Natural killer cell (primary cell): Measurements from ENCODE around the gene CERS5. TPM values are rescaled to one million over a fixed set of nuclear protein-coding genes. Genes with fewer than 3 reads are reported as not detected.

Experiments
- ATAC-seq, 3 donors: fragments of 150-1000 bp in 2 of 3; fragments of 200-7000 bp in 1 of 3; cut with Tn5 transposase; 1 replicate in 1 of 3; 2 replicates in 2 of 3; pipeline ENCODE4 v1.10.0; 2021; ENCODE audit warnings: mild to moderate bottlenecking in 2 of 3, moderate library complexity in 2 of 3
- DNase-seq, 2 donors: peaks; one replicate each; pipeline versions ENCODE4 v3.0.0 to v3.0.0-alpha.2; 2013 to 2021; ENCODE audit warnings: mixed read lengths in 1 of 2
- H3K27ac ChIP-seq: one replicate; pipeline ENCODE4 v1.5.1; 2013; ENCODE audit warnings: mild to moderate bottlenecking, low read length
- H3K27me3 ChIP-seq: one replicate; pipeline ENCODE4 v1.6.1; 2013; ENCODE audit warnings: low read length; ENCODE audit not compliant: control insufficient read depth, insufficient read depth
- H3K36me3 ChIP-seq: one replicate; pipeline ENCODE4 v1.6.1; 2013; ENCODE audit warnings: low read length; ENCODE audit not compliant: control insufficient read depth, insufficient read depth
- H3K4me1 ChIP-seq: one replicate; pipeline ENCODE4 v1.6.1; 2013; ENCODE audit warnings: low read length; ENCODE audit not compliant: control insufficient read depth, insufficient read depth
- H3K4me3 ChIP-seq: one replicate; pipeline ENCODE4 v1.5.1; 2013; ENCODE audit warnings: low read length
- H3K9me3 ChIP-seq: one replicate; pipeline ENCODE4 v1.6.1; 2013; ENCODE audit warnings: low read length; ENCODE audit not compliant: control insufficient read depth, insufficient read depth
- H3K27ac Mint-ChIP-seq, 2 donors: one replicate each; pipeline ENCODE4 v1.8.0; 2022; ENCODE audit warnings: mild to moderate bottlenecking in 2 of 2, mixed read lengths in 2 of 2, moderate library complexity in 1 of 2
- H3K27me3 Mint-ChIP-seq, 2 donors: one replicate each; pipeline ENCODE4 v1.8.0; 2022; ENCODE audit warnings: low read depth in 2 of 2, mixed read lengths in 2 of 2
- H3K36me3 Mint-ChIP-seq: one replicate; pipeline ENCODE4 v1.8.0; 2022; ENCODE audit warnings: mixed read lengths
- H3K4me1 Mint-ChIP-seq, 2 donors: one replicate each; pipeline ENCODE4 v1.8.0; 2022; ENCODE audit warnings: mixed read lengths in 2 of 2
- H3K4me3 Mint-ChIP-seq: one replicate; pipeline ENCODE4 v1.8.0; 2022; ENCODE audit warnings: mild to moderate bottlenecking, moderate library complexity, mixed read lengths
- H3K9me3 Mint-ChIP-seq, 2 donors: one replicate each; pipeline ENCODE4 v1.8.0; 2022; ENCODE audit warnings: mixed read lengths in 2 of 2
- CTCF ChIP-seq: fragments of 200-600 bp; IDR thresholded peaks from one replicate; pipeline ENCODE4 v1.8.0; 2022; ENCODE audit warnings: antibody characterized with exemption
- WGBS: methylation state at CpG from one replicate; pipeline ENCODE4 v1.1.7; 2013; ENCODE audit warnings: missing lambda C conversion rate; ENCODE audit not compliant: insufficient coverage; 5-methylcytosine and 5-hydroxymethylcytosine counted together
- intact Hi-C: fragments of 100-400 bp; cut with micrococcal nuclease; formaldehyde crosslinking; loops from one replicate; pipeline ENCODE4 v1.14.2; 2022
- total RNA-seq, 4 donors: library from RNA; stranded (reverse); fragments of 120-200 nt in 1 of 4; gene quantifications; one replicate each; pipeline versions ENCODE4 v1.2.3 to v1.2.4, GENCODE V29; 2013 to 2022

CERS5 gene
- total RNA-seq, 3 donors from 2014 or later (not counting 1 experiment from before 2014, with no cell fraction given), result 69.9 to 81.2 (median 75.8) TPM

- Histone ChIP-seq H3K27ac (no peak overlapping the region), H3K4me1 (peaks cover 14% of the 10 kb centered on the region), H3K9me3 (no peaks in the 10 kb centered on the region), H3K4me3 (no peak overlapping the region), H3K27me3 (no peaks in the 10 kb centered on the region), H3K36me3 (no peaks in the 10 kb centered on the region)
- TF ChIP-seq CTCF, result no peak
- no peak for ATAC-seq
- peaks cover 0 to 3% of the 10 kb centered on the region in 2 donors for H3K27me3 Mint-ChIP-seq
- WGBS, result 93% methylated on average over 14 of the region's 17 CpGs
- no peaks in the 10 kb centered on the region for H3K9me3 Mint-ChIP-seq
- intact Hi-C loops, result no loop called here
- H3K4me3 Mint-ChIP-seq, result no peak overlapping the region
- peaks cover 9 to 10% of the 10 kb centered on the region in 2 donors for H3K4me1 Mint-ChIP-seq
- no peak overlapping the region for H3K27ac Mint-ChIP-seq
- DNase-seq, result no peak
- H3K36me3 Mint-ChIP-seq, result no peaks in the 10 kb centered on the region
Measured at GRCh38 chr12:50107416-50108268, 59.5 kb downstream of the CERS5 start.

GRCh38 chr12:50106907-50107306 lies 60.3 kb downstream of the CERS5 start:
- H3K27ac ChIP-seq, result no peak overlapping the region
- H3K4me1 ChIP-seq, result peaks cover 14% of the 10 kb centered on the region
- Mint-ChIP-seq H3K4me1 (peaks cover 5 to 9% of the 10 kb centered on the region in 2 donors), H3K36me3 (no peaks in the 10 kb centered on the region), H3K9me3 (no peaks in the 10 kb centered on the region), H3K27ac (no peak overlapping the region), H3K27me3 (peaks cover 0 to 3% of the 10 kb centered on the region in 2 donors), H3K4me3 (no peak overlapping the region)
- intact Hi-C loops, result no loop called here
- ATAC-seq, result no peak
- no peaks in the 10 kb centered on the region for H3K36me3 ChIP-seq
- TF ChIP-seq CTCF, result no peak
- no peak for DNase-seq
- WGBS, result 69% methylated on average over 3 of the region's 3 CpGs
- H3K27me3 ChIP-seq, result no peaks in the 10 kb centered on the region
- no peak overlapping the region for H3K4me3 ChIP-seq
- H3K9me3 ChIP-seq, result no peaks in the 10 kb centered on the region

- H3K27me3 ChIP-seq, result no peaks in the 10 kb centered on the region
- Mint-ChIP-seq H3K36me3 (no peaks in the 10 kb centered on the region), H3K9me3 (no peaks in the 10 kb centered on the region), H3K27ac (no peak overlapping the region), H3K27me3 (peaks cover 0 to 3% of the 10 kb centered on the region in 2 donors), H3K4me3 (no peak overlapping the region), H3K4me1 (peaks cover 0 to 5% of the 10 kb centered on the region in 2 donors)
- H3K9me3 ChIP-seq, result no peaks in the 10 kb centered on the region
- ATAC-seq, result no peak
- no peak for TF ChIP-seq CTCF
- WGBS, result 92% methylated on average over 12 of the region's 12 CpGs
- no peak overlapping the region for H3K27ac ChIP-seq
- H3K4me1 ChIP-seq, result peaks cover 9% of the 10 kb centered on the region
- DNase-seq, result no peak
- no peak overlapping the region for H3K4me3 ChIP-seq
- intact Hi-C loops, result no loop called here
- peaks cover 5% of the 10 kb centered on the region for H3K36me3 ChIP-seq
Measured at GRCh38 chr12:50105913-50106450, 61.2 kb downstream of the CERS5 start.
